Astrocyte of the spinal cord (primary cell): ENCODE measurements around the gene NPLOC4.

ENCODE experiments used
- DNase-seq: peaks from one replicate; pipeline ENCODE4 v3.0.0; 2011; ENCODE audit warnings: low read depth, low spot score
- H3K4me3 ChIP-seq: 2 replicates; pipeline ENCODE4 v1.5.1; 2011; ENCODE audit warnings: low read depth, mild to moderate bottlenecking, low read length, moderate library complexity
- CTCF ChIP-seq: IDR thresholded peaks from 2 replicates; pipeline ENCODE4 v1.5.1; 2012; ENCODE audit warnings: low read depth, mild to moderate bottlenecking, low read length, inconsistent platforms
- in situ Hi-C: cut with HindIII; loops from 2 replicates; pipeline ENCODE4 v1.10.0; 2017; ENCODE audit warnings: low sequenced_read_pairs

Gene NPLOC4

DNA sequence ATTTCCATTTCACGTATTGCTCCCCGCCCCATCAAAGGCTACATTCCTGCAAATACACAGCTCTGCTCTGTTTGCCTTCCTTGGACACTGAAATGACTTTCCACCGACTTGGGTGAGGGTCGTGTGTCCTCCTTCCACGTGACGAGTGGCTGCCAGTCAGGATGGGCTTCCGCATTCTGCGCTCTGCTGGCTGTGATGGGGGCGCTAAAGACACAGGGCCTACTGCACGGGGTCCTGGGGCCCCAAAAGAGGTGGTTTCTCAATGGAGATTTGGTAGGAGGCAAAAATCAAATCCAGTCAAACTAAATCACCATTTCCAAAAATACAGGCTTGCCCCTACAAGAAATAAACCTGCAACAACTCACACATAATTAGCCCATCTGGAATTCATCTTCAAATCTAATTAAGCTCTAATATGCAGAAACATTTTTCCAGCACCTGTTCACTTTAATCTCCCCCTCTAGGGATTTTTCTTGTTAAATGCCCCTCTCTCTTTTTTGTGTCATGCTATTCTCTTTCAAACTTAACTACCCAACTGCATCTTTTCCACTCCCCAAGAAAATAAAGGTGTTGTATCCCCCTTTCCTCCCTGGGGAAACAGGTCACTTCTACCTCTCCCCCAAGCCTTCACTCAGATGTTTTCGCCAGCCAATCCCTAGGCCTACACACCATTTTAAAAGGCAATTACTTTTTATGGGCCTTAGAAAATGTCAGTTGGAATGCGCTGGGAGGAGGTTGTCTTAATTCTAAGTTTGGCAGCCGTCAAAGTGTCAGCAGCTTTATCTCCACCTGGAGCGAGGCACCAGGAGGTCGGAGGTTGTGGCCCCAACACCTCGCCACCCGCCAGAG, 62.9 kb downstream of the NPLOC4 start:
- H3K4me3 ChIP-seq = no peak overlapping the region
- no peak for DNase-seq
- no peak for TF ChIP-seq CTCF
- in situ Hi-C loops = no loop called here

- no peak overlapping the region for H3K4me3 ChIP-seq
- TF ChIP-seq CTCF = no peak
- in situ Hi-C loops = no loop called here
- no peak for DNase-seq
These were observed 64.2 kb downstream of the NPLOC4 start for GRCh38 chr17:81572563-81573168.

DNA sequence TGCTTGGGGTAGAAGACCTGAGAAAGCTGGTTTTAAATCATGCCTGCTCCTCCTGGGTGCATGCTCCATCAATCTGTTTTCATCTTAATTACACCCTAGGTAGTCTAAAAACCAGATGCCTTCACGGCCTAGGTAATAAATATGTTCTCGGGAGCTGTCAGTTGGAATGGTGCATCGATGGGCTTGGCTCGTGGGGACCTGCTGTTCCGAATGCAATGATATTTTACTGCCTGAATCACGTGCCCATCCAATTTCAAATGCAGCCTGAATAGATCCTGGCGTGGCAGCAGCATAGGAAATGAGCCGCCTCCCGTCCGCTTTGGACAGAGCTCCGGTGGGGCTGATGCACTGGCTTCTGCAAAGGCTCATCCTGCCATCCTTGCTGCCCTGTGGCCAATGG, 65.9 kb downstream of the NPLOC4 start:
- H3K4me3 ChIP-seq = no peak overlapping the region
- no peak for DNase-seq
- TF ChIP-seq CTCF = no peak
- in situ Hi-C loops = no loop called here

GRCh38 chr17:81569986-81570514, 66.9 kb downstream of the NPLOC4 start:
- no peak for TF ChIP-seq CTCF
- H3K4me3 ChIP-seq = no peak overlapping the region
- in situ Hi-C loops = no loop called here
- no peak for DNase-seq

DNA sequence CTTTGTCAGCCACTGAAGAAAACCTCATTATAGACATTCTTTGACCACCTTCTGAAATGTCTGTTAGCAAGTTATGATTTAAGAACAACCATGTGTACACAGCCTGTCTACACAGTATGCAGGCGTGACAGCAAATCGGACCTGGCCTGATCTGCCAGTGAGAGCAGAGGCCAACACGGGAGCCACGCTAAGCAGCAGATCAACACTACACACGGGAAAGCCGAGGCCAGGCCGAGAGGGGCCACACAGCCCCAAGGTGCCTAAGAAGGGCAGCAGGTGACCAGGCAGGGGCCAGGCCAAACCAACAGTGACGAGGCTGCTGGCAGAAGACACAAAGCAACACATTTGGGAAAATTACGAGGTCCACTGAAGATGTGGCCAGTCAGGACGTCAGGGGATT, 68.5 kb downstream of the NPLOC4 start:
- H3K4me3 ChIP-seq = no peak overlapping the region
- DNase-seq = no peak
- in situ Hi-C loops = no loop called here
- no peak for TF ChIP-seq CTCF

- TF ChIP-seq CTCF = no peak
- in situ Hi-C loops = no loop called here
- no peak for DNase-seq
- H3K4me3 ChIP-seq = no peak overlapping the region
These were observed 69.7 kb downstream of the NPLOC4 start for GRCh38 chr17:81567191-81567590.
